ENCODE measurements around the gene C2CD5. TPM values are rescaled to one million over a fixed set of nuclear protein-coding genes. Genes with fewer than 3 reads are reported as not detected.

The C2CD5 gene
- total and polyA plus RNA-seq, 9 donors: 19.6 to 41.3 (median 32.9) TPM

GRCh38 chr12:22477166-22477893 is 67.0 kb downstream of the C2CD5 start:
- DNase-seq: no peak
- Histone ChIP-seq H3K9me3 (no peaks in the 10 kb centered on the region), H3K27ac (no peak overlapping the region), H3K36me3 (no peaks in the 10 kb centered on the region), H3K4me3 (no peak overlapping the region), H3K4me1 (ENCODE audit: insufficient read depth) (no peaks in the 10 kb centered on the region), H3K27me3 (no peaks in the 10 kb centered on the region)
- TF ChIP-seq CTCF (IDR thresholded peaks at IDR 0.05): no peak
- TF ChIP-seq EP300 (IDR thresholded peaks at IDR 0.05): no peak
- TF ChIP-seq POLR2A (IDR thresholded peaks at IDR 0.05): no peak
- WGBS, 3 donors: 49 to 53% (median 51%) methylated on average over 4 of the region's 4 CpGs
- intact Hi-C loops (cut with DNase I): no loop called here

GRCh38 chr12:22476133-22476532 is 68.2 kb downstream of the C2CD5 start:
- intact Hi-C loops (cut with DNase I): no loop called here
- Histone ChIP-seq H3K36me3 (no peaks in the 10 kb centered on the region), H3K27ac (no peak overlapping the region), H3K27me3 (no peaks in the 10 kb centered on the region), H3K4me1 (ENCODE audit: insufficient read depth) (no peaks in the 10 kb centered on the region), H3K9me3 (no peaks in the 10 kb centered on the region), H3K4me3 (no peak overlapping the region)
- no peak for DNase-seq
- TF ChIP-seq POLR2A (IDR thresholded peaks at IDR 0.05) (no peak), EP300 (IDR thresholded peaks at IDR 0.05) (no peak)

- DNase-seq: no peak
- WGBS, 3 donors: 89 to 90% (median 90%) methylated on average over 5 of the region's 5 CpGs
- Histone ChIP-seq H3K9me3 (no peaks in the 10 kb centered on the region), H3K27ac (no peak overlapping the region), H3K36me3 (no peaks in the 10 kb centered on the region), H3K4me1 (ENCODE audit: insufficient read depth) (no peaks in the 10 kb centered on the region), H3K27me3 (no peaks in the 10 kb centered on the region), H3K4me3 (no peak overlapping the region)
- TF ChIP-seq CTCF (IDR thresholded peaks at IDR 0.05) (no peak), EP300 (IDR thresholded peaks at IDR 0.05) (no peak), POLR2A (IDR thresholded peaks at IDR 0.05) (no peak)
- intact Hi-C loops (cut with DNase I): no loop called here
Observed at GRCh38 chr12:22474970-22475720, 69.2 kb downstream of the C2CD5 start.

GRCh38 chr12:22473212-22473611 is 71.1 kb downstream of the C2CD5 start:
- intact Hi-C loops (cut with DNase I): no loop called here
- no peak overlapping the region for H3K4me3 ChIP-seq
- WGBS, 3 donors: 87 to 91% (median 89%) methylated on average over 5 of the region's 5 CpGs
- H3K4me1 ChIP-seq (ENCODE audit: insufficient read depth): no peaks in the 10 kb centered on the region
- no peaks in the 10 kb centered on the region for H3K36me3 ChIP-seq
- DNase-seq: no peak
- H3K27me3 ChIP-seq: no peaks in the 10 kb centered on the region
- H3K9me3 ChIP-seq: no peaks in the 10 kb centered on the region
- no peak overlapping the region for H3K27ac ChIP-seq
- no peak for TF ChIP-seq EP300 (IDR thresholded peaks at IDR 0.05)
- no peak for TF ChIP-seq POLR2A (IDR thresholded peaks at IDR 0.05)
- no peak for TF ChIP-seq CTCF (IDR thresholded peaks at IDR 0.05)

GRCh38 chr12:22467190-22467589 is 77.2 kb downstream of the C2CD5 start:
- Histone ChIP-seq H3K9me3 (no peaks in the 10 kb centered on the region), H3K36me3 (no peaks in the 10 kb centered on the region)
- 90 to 92% (median 92%) methylated on average over 10 of the region's 10 CpGs for WGBS, 3 donors

More at GRCh38 chr12:22467190-22467589, 77.2 kb downstream of the C2CD5 start:
- H3K27me3 ChIP-seq: no peaks in the 10 kb centered on the region
- intact Hi-C loops (cut with DNase I): no loop called here
- TF ChIP-seq EP300 (IDR thresholded peaks at IDR 0.05) (no peak), CTCF (IDR thresholded peaks at IDR 0.05) (no peak), POLR2A (IDR thresholded peaks at IDR 0.05) (no peak)
- H3K27ac ChIP-seq: no peak overlapping the region
- DNase-seq: no peak
- H3K4me3 ChIP-seq: no peak overlapping the region
- no peaks in the 10 kb centered on the region for H3K4me1 ChIP-seq (ENCODE audit: insufficient read depth)
